HG02885 (cell line): Measurements from ENCODE around the gene EXT2.

ENCODE experiments used
- ATAC-seq: cut with Tn5 transposase; IDR thresholded peaks from one replicate; pipeline ENCODE4 v1.9.1; 2021; ENCODE audit warnings: mild to moderate bottlenecking; ENCODE audit not compliant: unreplicated experiment, poor library complexity

Gene EXT2

DNA sequence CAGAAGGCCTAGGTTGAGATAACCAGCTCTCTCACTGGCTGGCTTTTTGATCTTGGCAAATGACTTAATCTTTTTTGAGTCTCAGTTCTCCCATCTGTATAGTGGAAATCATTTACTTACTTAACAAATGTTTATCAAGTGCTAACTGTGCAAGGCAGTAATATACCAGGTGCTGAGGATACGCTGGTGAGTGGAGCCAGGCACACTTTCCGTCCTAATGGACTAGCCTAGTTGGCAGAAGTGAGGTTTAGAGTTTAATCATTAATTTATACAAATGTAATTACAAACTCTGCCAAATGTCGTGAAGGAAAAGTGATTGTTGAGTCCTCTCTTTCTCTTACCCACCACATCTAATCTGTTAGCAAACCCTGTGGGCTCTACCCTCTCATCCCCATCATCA lies 33.3 kb downstream of the EXT2 start:
- no peak for ATAC-seq

GRCh38 chr11:44130751-44131150 lies 35.3 kb downstream of the EXT2 start:
- no peak for ATAC-seq

DNA sequence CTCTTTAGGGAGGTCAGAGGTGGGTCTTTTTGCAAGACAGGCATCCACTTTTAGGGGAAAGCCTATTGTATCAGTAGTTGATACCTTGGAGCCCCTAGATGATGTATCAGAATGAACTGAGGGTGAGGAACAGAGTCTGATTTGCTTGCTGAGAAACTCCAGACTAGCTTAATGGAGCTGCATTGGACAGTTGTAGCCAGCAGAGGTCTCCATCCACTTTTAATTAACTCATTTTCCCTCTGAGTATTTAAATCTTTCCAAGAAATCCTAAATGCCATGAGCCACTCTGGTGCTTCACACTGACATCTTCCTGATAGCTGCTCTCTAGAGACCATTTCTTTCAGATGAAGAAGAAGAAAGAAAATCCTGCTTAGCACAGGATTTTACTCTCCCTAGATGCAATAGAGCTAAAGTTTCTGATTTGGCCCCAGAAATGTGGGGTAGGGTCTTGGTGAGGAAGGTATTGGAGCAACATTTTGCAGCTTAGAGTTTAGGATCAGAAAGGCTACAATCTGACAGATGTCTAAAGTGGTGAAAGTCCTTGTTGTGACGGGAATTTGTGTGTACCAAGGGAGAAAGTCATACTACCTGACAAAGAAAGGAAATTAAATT lies 38.0 kb downstream of the EXT2 start:
- ATAC-seq, result no peak

GRCh38 chr11:44134625-44135024 lies 39.1 kb downstream of the EXT2 start:
- ATAC-seq, result no peak

GRCh38 chr11:44136176-44136945 lies 40.9 kb downstream of the EXT2 start:
- no peak for ATAC-seq

DNA sequence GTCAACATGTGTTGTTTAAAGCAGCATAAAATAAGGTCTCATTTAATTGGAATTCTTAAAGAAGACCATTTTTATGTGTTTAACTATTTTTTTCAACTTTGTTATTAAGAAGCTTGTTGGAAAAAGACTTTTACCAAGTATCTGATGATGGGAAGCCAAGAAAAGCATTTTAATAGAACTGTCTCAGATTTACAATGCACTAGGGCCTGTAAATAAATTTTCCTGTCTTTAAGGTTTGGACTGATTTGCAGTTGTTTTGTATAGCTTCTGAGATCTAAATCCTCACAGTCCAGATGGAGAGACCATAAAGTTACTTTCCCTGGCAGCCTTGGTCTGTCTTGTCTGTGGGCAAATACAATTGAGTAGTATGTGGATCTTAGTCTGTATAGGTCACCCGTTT lies 41.6 kb downstream of the EXT2 start:
- no peak for ATAC-seq

DNA sequence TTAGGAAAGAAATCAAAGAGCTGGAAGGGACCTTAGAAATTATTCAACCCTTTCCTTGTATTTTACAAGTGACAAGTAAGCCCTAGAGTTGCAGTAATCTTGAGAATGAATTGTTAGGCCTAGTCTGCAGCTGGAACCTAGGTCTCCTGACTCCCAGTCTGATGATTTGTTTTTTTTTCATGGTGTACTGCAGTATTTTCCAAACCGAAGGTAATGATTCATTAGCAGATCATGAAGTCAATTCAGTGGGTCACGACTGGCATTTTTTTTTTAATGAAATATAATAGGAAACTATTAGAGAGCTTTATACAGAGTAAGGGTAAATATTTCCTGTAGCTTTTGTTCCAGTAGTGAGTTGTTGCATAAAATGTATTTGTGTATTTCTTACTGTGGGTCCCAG lies 42.8 kb downstream of the EXT2 start:
- no peak for ATAC-seq

- ATAC-seq, result no peak
These were observed 43.5 kb downstream of the EXT2 start for GRCh38 chr11:44138980-44139379.

DNA sequence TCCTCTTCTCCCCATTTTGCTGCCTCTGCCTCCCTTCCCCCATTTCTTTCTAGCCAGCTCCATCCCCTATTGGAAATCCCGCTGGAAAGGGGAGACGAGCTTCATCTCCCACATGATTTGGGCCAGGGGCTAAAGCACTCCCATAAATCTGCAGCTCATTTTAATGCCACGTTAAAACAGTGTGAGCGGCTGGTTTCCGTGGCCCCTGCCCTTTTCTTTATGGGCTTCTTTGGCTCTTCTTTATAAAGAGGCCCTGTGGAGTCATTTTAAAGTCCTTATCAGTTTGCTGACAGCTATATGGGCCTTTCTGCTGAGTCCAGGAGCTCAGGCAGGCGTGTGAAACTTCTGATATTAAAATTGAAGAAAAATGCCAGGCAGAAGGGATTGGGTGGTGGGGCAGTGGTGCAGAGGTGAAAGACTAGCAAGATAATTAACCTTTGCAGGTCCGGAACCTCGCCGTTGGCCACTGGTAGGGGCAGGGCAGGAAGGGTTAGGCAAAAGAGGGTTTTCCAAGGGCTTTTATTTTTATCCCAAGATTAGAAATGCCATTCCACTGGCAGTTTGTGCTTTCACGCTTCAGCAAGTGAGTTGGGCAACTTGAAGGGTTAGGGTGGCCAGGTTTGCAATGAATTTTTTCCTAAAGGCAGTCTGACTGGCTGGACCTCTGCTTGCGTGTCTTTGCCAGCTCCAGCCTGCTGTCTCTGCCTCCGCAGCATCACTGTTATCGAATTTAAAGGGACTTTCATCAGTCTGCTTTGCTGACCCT lies 44.3 kb downstream of the EXT2 start:
- no peak for ATAC-seq

- no peak for ATAC-seq
These were observed 44.9 kb downstream of the EXT2 start for GRCh38 chr11:44140372-44140771.

- no peak for ATAC-seq
These were observed 45.3 kb downstream of the EXT2 start for GRCh38 chr11:44140805-44141204.

GRCh38 chr11:44143987-44144909 lies 48.8 kb downstream of the EXT2 start:
- no peak for ATAC-seq

DNA sequence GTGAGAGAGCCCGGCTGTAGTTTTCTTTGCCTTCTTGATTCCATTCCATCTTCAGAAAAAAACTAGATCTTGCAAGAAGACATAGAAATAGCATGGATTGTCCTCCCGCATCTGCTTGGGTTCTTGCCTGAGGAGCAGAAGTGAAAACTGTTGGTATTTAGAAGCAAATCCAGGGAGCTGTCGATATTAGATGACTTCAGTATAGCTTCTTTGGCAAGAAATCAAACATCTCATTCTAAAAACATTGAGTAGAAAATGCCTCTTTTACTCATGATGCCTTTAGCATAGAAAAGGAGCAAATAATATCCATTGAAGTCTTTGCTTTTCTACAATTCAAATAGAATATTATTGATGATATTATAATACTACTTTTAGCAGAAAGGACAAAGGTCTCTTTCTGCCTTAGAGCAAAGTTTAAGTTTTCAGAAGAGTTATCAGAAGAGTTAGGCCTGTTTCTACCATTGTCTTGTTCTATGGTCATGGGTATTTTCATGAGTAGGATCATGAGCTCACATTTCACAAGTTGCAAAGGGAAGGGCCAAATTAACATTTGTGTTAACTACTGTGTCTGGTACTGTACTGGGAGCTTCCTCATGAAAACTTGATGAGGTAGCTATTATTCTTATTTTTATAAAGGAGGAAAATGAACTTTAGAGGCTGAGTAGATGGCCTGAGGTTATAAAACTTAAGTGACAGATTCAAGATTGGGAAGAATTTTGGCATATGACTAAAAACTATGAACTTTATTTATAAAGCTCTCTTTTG lies 49.7 kb downstream of the EXT2 start:
- no peak for ATAC-seq

DNA sequence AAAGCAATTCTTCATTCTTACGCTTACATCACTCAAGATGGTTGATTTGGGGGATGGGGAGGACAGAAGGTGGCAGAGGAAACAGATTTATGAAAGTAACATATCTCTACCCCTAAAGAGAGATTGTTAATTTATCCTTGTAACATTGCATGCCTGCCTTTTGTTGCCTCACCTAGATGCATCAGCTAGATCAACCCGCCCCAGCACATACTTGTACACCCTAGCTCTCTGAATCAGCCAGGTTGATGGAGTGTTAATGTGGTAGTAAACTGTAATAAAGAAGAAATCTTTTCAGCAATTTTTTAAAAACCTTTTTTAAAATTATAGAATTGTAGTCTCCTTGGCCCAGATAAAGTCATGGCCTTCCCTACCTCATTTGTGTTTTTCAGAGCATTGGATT lies 51.5 kb downstream of the EXT2 start:
- ATAC-seq, result no peak

DNA sequence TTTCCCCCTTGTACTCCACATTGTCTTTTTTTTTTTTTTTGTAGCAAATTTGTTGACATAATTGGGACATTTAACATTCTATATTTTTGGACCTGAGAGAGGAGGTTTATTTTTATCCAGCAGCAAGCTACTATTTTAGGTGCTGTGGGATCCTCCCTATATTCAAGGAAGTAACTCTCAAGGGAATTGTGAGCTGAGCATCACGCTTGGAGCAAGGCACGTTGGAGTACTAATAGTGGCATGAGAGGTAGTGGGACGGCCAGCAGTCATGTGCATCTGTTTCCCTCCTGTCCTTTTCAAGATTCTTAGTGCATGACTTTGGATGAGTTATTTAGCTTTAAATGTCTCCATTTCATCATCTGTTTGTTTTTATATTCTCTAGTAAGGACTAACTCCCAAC lies 52.3 kb downstream of the EXT2 start:
- ATAC-seq, result no peak

GRCh38 chr11:44149651-44150050 lies 54.2 kb downstream of the EXT2 start:
- no peak for ATAC-seq

DNA sequence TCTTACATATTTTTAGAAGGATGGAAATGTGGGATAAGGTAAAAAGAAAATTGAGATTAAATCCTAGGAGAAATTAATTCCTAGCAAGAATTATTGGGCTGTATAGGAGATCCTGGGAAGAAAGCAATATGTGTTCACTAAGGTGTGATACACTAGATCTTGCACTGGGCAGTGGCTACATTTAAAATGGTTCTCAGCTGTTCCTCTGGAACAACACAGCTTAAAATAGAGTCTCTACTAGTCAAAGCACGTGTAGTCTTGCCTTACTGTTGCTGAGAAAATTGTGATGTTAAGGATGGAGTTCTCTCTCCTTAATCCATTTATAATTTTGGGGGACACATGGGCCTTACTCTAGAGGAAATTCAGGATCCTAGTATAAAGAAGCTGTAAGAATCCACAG lies 54.9 kb downstream of the EXT2 start:
- ATAC-seq, result no peak

DNA sequence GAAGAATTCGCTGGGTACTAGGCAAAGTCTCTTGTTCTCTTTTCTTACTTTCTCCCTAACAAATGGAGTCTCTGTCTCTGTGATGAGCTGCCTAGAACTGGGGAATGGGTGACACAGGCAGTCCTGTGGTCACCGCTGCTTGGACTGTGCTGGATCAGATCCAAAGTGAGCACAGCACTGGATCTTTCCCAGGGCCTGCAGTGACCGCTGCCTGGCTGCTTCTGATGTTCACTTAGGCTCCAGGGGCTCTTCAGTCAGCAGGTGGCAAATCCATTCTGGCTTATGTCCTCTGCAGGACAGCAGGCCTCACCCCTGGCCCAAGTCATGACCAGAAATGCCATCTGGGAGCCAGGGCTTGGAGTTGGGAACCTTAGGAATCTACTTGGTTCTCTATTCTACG lies 61.5 kb downstream of the EXT2 start:
- no peak for ATAC-seq

GRCh38 chr11:44158384-44158783 lies 62.9 kb downstream of the EXT2 start:
- no peak for ATAC-seq
